Right ventricle myocardium inferior (tissue), 1 donor: Measurements from ENCODE around the gene NKAIN2. TPM values are rescaled to one million over a fixed set of nuclear protein-coding genes. Genes with fewer than 3 reads are reported as not detected.
"Not testable (repeated sequence)": the region's sequence is repeated elsewhere in the genome, so short reads cannot be mapped to it uniquely, and the experiment has no call there.

Source experiments
- ATAC-seq: fragments of 200-7000 bp; cut with Tn5 transposase; one replicate; pipeline ENCODE4 v1.9.1; 2020; ENCODE audit warnings: mild to moderate bottlenecking, moderate library complexity
- DNase-seq: peaks from one replicate; pipeline ENCODE4 v3.0.0; 2021; ENCODE audit errors: missing footprints
- intact Hi-C: fragments of 100-400 bp; cut with DNase I; formaldehyde crosslinking; loops from one replicate; pipeline ENCODE4 v1.11.0; 2022
- total RNA-seq: library from RNA; stranded (reverse); fragmentation: NEBNext Ultra II Directional; extraction: Animal tissue kit (Norgen Biotek cat#: 25700); gene quantifications from one replicate; pipeline ENCODE4 v1.2.1, GENCODE V29; 2021
- donor health status: DM: no; HTN: yes; CAD: no; lungs with severe emphysema.

Gene NKAIN2
- total RNA-seq, 1 donor from 2014 or later = 0.30 TPM

GRCh38 chr6:124658053-124658452, 854.4 kb downstream of the NKAIN2 start:
- ATAC-seq (no peak), DNase-seq (no peak)
- intact Hi-C loops = no loop called here

GRCh38 chr6:124659427-124659826, 855.8 kb downstream of the NKAIN2 start:
- DNase-seq (no peak), ATAC-seq (no peak)
- intact Hi-C loops = no loop called here

- intact Hi-C loops = no loop called here
- ATAC-seq (no peak), DNase-seq (no peak)
Measured at GRCh38 chr6:124660185-124660584, 856.5 kb downstream of the NKAIN2 start.

- ATAC-seq (no peak), DNase-seq (no peak)
- intact Hi-C loops = no loop called here
Measured at GRCh38 chr6:124661097-124661661, 857.5 kb downstream of the NKAIN2 start.

GRCh38 chr6:124668028-124668427, 864.4 kb downstream of the NKAIN2 start:
- intact Hi-C loops = no loop called here
- no peak for DNase-seq
- no peak for ATAC-seq

GRCh38 chr6:124669713-124670480, 866.2 kb downstream of the NKAIN2 start:
- intact Hi-C loops = no loop called here
- ATAC-seq (no peak), DNase-seq (no peak)

GRCh38 chr6:124670801-124671200, 867.1 kb downstream of the NKAIN2 start:
- no peak for ATAC-seq

GRCh38 chr6:124671324-124671723, 867.7 kb downstream of the NKAIN2 start:
- intact Hi-C loops = no loop called here
- no peak for DNase-seq
- ATAC-seq = no peak

More at GRCh38 chr6:124670801-124671200, 867.1 kb downstream of the NKAIN2 start:
- DNase-seq = no peak
- intact Hi-C loops = no loop called here

GRCh38 chr6:124674042-124674441, 870.4 kb downstream of the NKAIN2 start:
- no peak for ATAC-seq
- intact Hi-C loops = no loop called here

GRCh38 chr6:124676033-124676432, 872.4 kb downstream of the NKAIN2 start:
- DNase-seq (no peak), ATAC-seq (no peak)
- intact Hi-C loops = no loop called here

More at GRCh38 chr6:124674042-124674441, 870.4 kb downstream of the NKAIN2 start:
- DNase-seq = no peak

GRCh38 chr6:124677874-124678273, 874.2 kb downstream of the NKAIN2 start:
- DNase-seq (no peak), ATAC-seq (no peak)
- intact Hi-C loops = no loop called here

- DNase-seq = no peak
- intact Hi-C loops = no loop called here
- ATAC-seq = no peak
Measured at GRCh38 chr6:124679387-124679786, 875.7 kb downstream of the NKAIN2 start.

- DNase-seq = no peak
- intact Hi-C loops = no loop called here
- ATAC-seq = no peak
Measured at GRCh38 chr6:124682751-124683150, 879.1 kb downstream of the NKAIN2 start.

- intact Hi-C loops = no loop called here
- no peak for ATAC-seq
- no peak for DNase-seq
Measured at GRCh38 chr6:124683507-124683906, 879.8 kb downstream of the NKAIN2 start.

- ATAC-seq (no peak), DNase-seq (no peak)
- intact Hi-C loops = no loop called here
Measured at GRCh38 chr6:124684621-124685020, 881.0 kb downstream of the NKAIN2 start.

- intact Hi-C loops = no loop called here
- ATAC-seq (no peak), DNase-seq (no peak)
Measured at GRCh38 chr6:124688369-124688768, 884.7 kb downstream of the NKAIN2 start.

- DNase-seq (no peak), ATAC-seq (no peak)
- intact Hi-C loops = no loop called here
Measured at GRCh38 chr6:124694139-124694705, 890.6 kb downstream of the NKAIN2 start.

- DNase-seq = no peak
- intact Hi-C loops = no loop called here
- ATAC-seq = no peak
Measured at GRCh38 chr6:124699038-124699437, 895.4 kb downstream of the NKAIN2 start.

GRCh38 chr6:124703541-124703940, 899.9 kb downstream of the NKAIN2 start:
- ATAC-seq = no peak
- no peak for DNase-seq
- intact Hi-C loops = no loop called here

- intact Hi-C loops, DNase-seq, ATAC-seq: not testable (repeated sequence)
Measured at GRCh38 chr6:124712532-124712931, 908.9 kb downstream of the NKAIN2 start.
